ENCODE results near the gene SEMA4D.

The SEMA4D gene

DNA sequence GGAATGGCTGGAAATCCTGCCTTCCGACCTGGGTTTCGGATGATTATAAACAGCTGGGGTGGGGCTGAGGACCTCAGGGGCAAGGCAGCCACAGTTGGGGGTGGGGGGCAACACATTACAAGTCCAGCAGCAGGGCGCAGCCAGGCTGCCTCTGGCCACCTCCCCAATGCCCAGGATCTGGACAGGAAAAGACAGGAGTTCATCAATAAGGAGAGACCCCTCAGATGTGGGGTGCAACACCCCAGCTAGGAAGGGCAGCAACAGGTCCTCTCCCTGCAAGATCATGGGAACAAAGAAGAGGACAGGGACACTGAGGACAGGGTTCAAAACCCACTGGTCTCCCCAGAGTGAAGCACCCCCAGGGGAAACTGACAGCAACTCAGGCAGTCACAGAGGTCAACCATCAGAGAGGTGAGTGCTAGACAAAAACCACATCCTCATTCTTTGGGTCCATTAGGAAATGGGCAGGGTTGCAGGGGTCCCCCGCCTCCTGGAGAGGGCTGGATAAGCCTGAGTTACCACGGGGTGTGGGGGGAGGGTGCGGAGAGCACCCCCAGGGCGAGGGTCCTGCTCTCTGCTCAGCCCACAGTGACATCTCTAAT is 33.5 kb downstream of the SEMA4D start:
- no peak for DNase-seq
- no peak for TF ChIP-seq CTCF (IDR thresholded peaks at IDR 0.05; ENCODE audit: low read depth, low read length, missing control alignments)
- in situ Hi-C loops (cut with HindIII; ENCODE audit: low pct_ligation_motif_present, low sequenced_read_pairs): no loop called here
- Histone ChIP-seq H3K27ac (no peak overlapping the region), H3K27me3 (replicated peaks) (no peaks in the 10 kb centered on the region), H3K36me3 (replicated peaks) (no peaks in the 10 kb centered on the region), H3K4me3 (ENCODE audit: low read depth, low read length) (no peak overlapping the region)

GRCh38 chr9:89462817-89463683 is 34.9 kb downstream of the SEMA4D start:
- in situ Hi-C loops (cut with HindIII; ENCODE audit: low pct_ligation_motif_present, low sequenced_read_pairs): no loop called here
- H3K27ac ChIP-seq: no peak overlapping the region

GRCh38 chr9:89462199-89462598 is 35.7 kb downstream of the SEMA4D start:
- no peaks in the 10 kb centered on the region for H3K36me3 ChIP-seq (replicated peaks)
- no peak for DNase-seq
- H3K27me3 ChIP-seq (replicated peaks): no peaks in the 10 kb centered on the region
- no peak overlapping the region for H3K27ac ChIP-seq
- H3K4me3 ChIP-seq (ENCODE audit: low read depth, low read length): no peak overlapping the region
- TF ChIP-seq CTCF (IDR thresholded peaks at IDR 0.05; ENCODE audit: low read depth, low read length, missing control alignments): no peak
- in situ Hi-C loops (cut with HindIII; ENCODE audit: low pct_ligation_motif_present, low sequenced_read_pairs): no loop called here

More at GRCh38 chr9:89462817-89463683, 34.9 kb downstream of the SEMA4D start:
- TF ChIP-seq CTCF (IDR thresholded peaks at IDR 0.05; ENCODE audit: low read depth, low read length, missing control alignments): no peak
- H3K36me3 ChIP-seq (replicated peaks): no peaks in the 10 kb centered on the region
- no peak overlapping the region for H3K4me3 ChIP-seq (ENCODE audit: low read depth, low read length)
- H3K27me3 ChIP-seq (replicated peaks): no peaks in the 10 kb centered on the region
- DNase-seq: no peak

DNA sequence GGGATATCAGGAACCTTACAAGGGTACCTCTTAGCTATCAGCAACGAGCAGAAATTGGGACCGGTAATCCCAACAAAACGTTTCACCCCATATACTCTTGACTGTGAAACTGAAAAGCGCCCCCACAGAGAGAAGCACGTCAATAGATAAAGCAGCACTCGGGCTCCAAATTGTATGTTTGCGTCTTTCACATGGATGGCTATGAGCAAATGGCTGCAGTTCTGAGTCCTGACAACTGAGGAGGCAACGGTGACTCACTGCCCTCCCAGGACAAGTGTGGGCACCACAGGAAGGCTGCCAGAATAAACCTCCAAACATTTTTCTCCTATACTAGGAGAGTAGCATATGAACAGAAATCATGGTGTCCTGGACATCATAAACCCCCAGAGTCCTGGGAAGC is 36.6 kb downstream of the SEMA4D start:
- TF ChIP-seq CTCF (IDR thresholded peaks at IDR 0.05; ENCODE audit: low read depth, low read length, missing control alignments): no peak
- Histone ChIP-seq H3K27ac (no peak overlapping the region), H3K4me3 (ENCODE audit: low read depth, low read length) (no peak overlapping the region), H3K36me3 (replicated peaks) (no peaks in the 10 kb centered on the region), H3K27me3 (replicated peaks) (no peaks in the 10 kb centered on the region)
- in situ Hi-C loops (cut with HindIII; ENCODE audit: low pct_ligation_motif_present, low sequenced_read_pairs): no loop called here
- DNase-seq: peak; percentile 79

- TF ChIP-seq CTCF (IDR thresholded peaks at IDR 0.05; ENCODE audit: low read depth, low read length, missing control alignments): no peak
- no peaks in the 10 kb centered on the region for H3K36me3 ChIP-seq (replicated peaks)
- H3K27ac ChIP-seq: no peak overlapping the region
- no peaks in the 10 kb centered on the region for H3K27me3 ChIP-seq (replicated peaks)
- in situ Hi-C loops (cut with HindIII; ENCODE audit: low pct_ligation_motif_present, low sequenced_read_pairs): no loop called here
- no peak overlapping the region for H3K4me3 ChIP-seq (ENCODE audit: low read depth, low read length)
- DNase-seq: no peak
Observed at GRCh38 chr9:89460551-89460950, 37.4 kb downstream of the SEMA4D start.

Data from brain microvascular endothelial cell (primary cell).